GM23338 (cell line): ENCODE measurements around the gene LAT. TPM values are rescaled to one million over a fixed set of nuclear protein-coding genes. Genes with fewer than 3 reads are reported as not detected.

Experiments
- ATAC-seq: fragments of 200-7000 bp; cut with Tn5 transposase; 3 replicates; pipeline ENCODE4 v1.9.1; 2020
- DNase-seq: peaks from one replicate; pipeline ENCODE4 v3.0.0-alpha.2; 2015; ENCODE audit warnings: low spot score
- H2AFZ ChIP-seq: fragments of 200-600 bp; sonication (generic); 2 replicates; pipeline ENCODE4 v1.8.0; 2016; ENCODE audit warnings: antibody characterized with exemption, mild to moderate bottlenecking, moderate library complexity
- H3F3A ChIP-seq: fragments of 200-600 bp; sonication (generic); replicated peaks from 2 replicates; pipeline ENCODE4 v1.8.0; 2017; ENCODE audit warnings: antibody characterized with exemption, mixed run types, low read depth
- H3K27ac ChIP-seq: fragments of 200-600 bp; sonication (generic); 2 replicates; pipeline ENCODE4 v1.6.1; 2016; ENCODE audit warnings: low read depth
- H3K27me3 ChIP-seq: fragments of 200-600 bp; sonication (generic); 2 replicates; pipeline ENCODE4 v1.8.0; 2016; ENCODE audit warnings: mild to moderate bottlenecking, mixed run types, moderate library complexity; ENCODE audit not compliant: insufficient read depth
- H3K36me3 ChIP-seq: fragments of 200-600 bp; sonication (generic); 2 replicates; pipeline ENCODE4 v1.8.0; 2016; ENCODE audit warnings: mild to moderate bottlenecking; ENCODE audit not compliant: insufficient read depth
- H3K4me1 ChIP-seq: fragments of 200-600 bp; sonication (generic); 2 replicates; pipeline ENCODE4 v1.8.0; 2016; ENCODE audit warnings: mild to moderate bottlenecking, moderate library complexity; ENCODE audit not compliant: insufficient read depth
- H3K4me2 ChIP-seq: fragments of 200-600 bp; sonication (generic); 2 replicates; pipeline ENCODE4 v1.7.1; 2017; ENCODE audit warnings: mixed run types
- H3K4me3 ChIP-seq: fragments of 200-600 bp; sonication (generic); 2 replicates; pipeline ENCODE4 v1.6.1; 2016; ENCODE audit warnings: mixed run types
- H3K79me2 ChIP-seq: fragments of 200-600 bp; sonication (generic); replicated peaks from 2 replicates; pipeline ENCODE4 v1.8.0; 2017; ENCODE audit warnings: mild to moderate bottlenecking; ENCODE audit not compliant: insufficient read depth
- H3K9me2 ChIP-seq: fragments of 200-600 bp; sonication (generic); 2 replicates; pipeline ENCODE4 v1.8.0; 2017; ENCODE audit not compliant: insufficient read depth
- H4K20me1 ChIP-seq: fragments of 200-600 bp; sonication (generic); replicated peaks from 2 replicates; pipeline ENCODE4 v1.8.0; 2017; ENCODE audit warnings: mild to moderate bottlenecking; ENCODE audit not compliant: insufficient read depth
- H3K27ac Mint-ChIP-seq: 2 replicates; pipeline ENCODE4 v1.8.0; 2020; ENCODE audit warnings: inconsistent platforms, mild to moderate bottlenecking, moderate library complexity, mixed read lengths
- H3K27me3 Mint-ChIP-seq: 3 replicates; pipeline ENCODE4 v1.8.0; 2022; ENCODE audit warnings: low read depth, mild to moderate bottlenecking, moderate library complexity, mixed read lengths, inconsistent platforms; ENCODE audit not compliant: insufficient read depth, poor library complexity
- H3K36me3 Mint-ChIP-seq: 3 replicates; pipeline ENCODE4 v1.8.0; 2021; ENCODE audit warnings: low read depth, mild to moderate bottlenecking, inconsistent platforms, moderate library complexity, mixed read lengths
- H3K4me1 Mint-ChIP-seq: 3 replicates; pipeline ENCODE4 v1.8.0; 2020; ENCODE audit warnings: mild to moderate bottlenecking, inconsistent platforms, mixed read lengths
- H3K4me3 Mint-ChIP-seq: 3 replicates; pipeline ENCODE4 v1.8.0; 2021; ENCODE audit warnings: moderate library complexity, mild to moderate bottlenecking, inconsistent platforms, mixed read lengths
- H3K9me3 Mint-ChIP-seq: 3 replicates; pipeline ENCODE4 v1.8.0; 2020; ENCODE audit warnings: moderate library complexity, mild to moderate bottlenecking, inconsistent platforms, mixed read lengths
- CREB1 ChIP-seq: fragments of 250-450 bp; sonication (Bioruptor Pico); IDR thresholded peaks from 2 replicates; pipeline ENCODE4 v1.5.0; 2020; ENCODE audit warnings: low read depth, mild to moderate bottlenecking, moderate library complexity
- CTCF ChIP-seq, 2 experiments: fragments of 200-600 bp in 1 of 2; sonication (generic) in 1 of 2; conservative IDR thresholded peaks; 2 replicates each; pipeline versions ENCODE4 v1.5.1 to v1.6.1; 2016 to 2017; ENCODE audit warnings: antibody characterized with exemption in 2 of 2, low read depth in 2 of 2, mild to moderate bottlenecking in 2 of 2, moderate library complexity in 1 of 2
- ETS1 ChIP-seq: IDR thresholded peaks from 2 replicates; pipeline ENCODE4 v1.6.1; 2016; ENCODE audit warnings: antibody characterized with exemption
- EZH2 ChIP-seq: fragments of 200-600 bp; sonication (generic); IDR thresholded peaks from one replicate; pipeline ENCODE4 v1.8.0; 2017; ENCODE audit warnings: antibody characterized with exemption, mild to moderate bottlenecking, low read depth; ENCODE audit not compliant: unreplicated experiment
- EZH2phosphoT487 ChIP-seq: fragments of 200-600 bp; sonication (generic); IDR thresholded peaks from one replicate; pipeline ENCODE4 v1.8.1; 2018; ENCODE audit warnings: antibody characterized with exemption; ENCODE audit not compliant: unreplicated experiment
- NANOG ChIP-seq: IDR thresholded peaks from 2 replicates; pipeline ENCODE4 v1.6.1; 2016; ENCODE audit warnings: antibody characterized with exemption, borderline replicate concordance
- POLR2AphosphoS5 ChIP-seq: IDR thresholded peaks from 2 replicates; pipeline ENCODE4 v1.6.1; 2016; ENCODE audit warnings: antibody characterized with exemption, low read depth
- ZNF114 ChIP-seq: fragments of 250-450 bp; sonication (Bioruptor Pico); IDR thresholded peaks from 2 replicates; pipeline ENCODE4 v1.5.0; 2020; ENCODE audit warnings: mild to moderate bottlenecking, moderate library complexity
- ZNF331 ChIP-seq: fragments of 250-450 bp; sonication (Bioruptor Pico); IDR thresholded peaks from 2 replicates; pipeline ENCODE4 v1.5.0; 2020; ENCODE audit warnings: low read depth, mild to moderate bottlenecking, moderate library complexity
- ZNF462 ChIP-seq: fragments of 250-450 bp; sonication (Bioruptor Pico); IDR thresholded peaks from 2 replicates; pipeline ENCODE4 v1.5.0; 2020; ENCODE audit warnings: mild to moderate bottlenecking, moderate library complexity
- polyA plus RNA-seq: library from polyadenylated mRNA; unstranded; fragments of >200 nt; fragmentation: Nextera tagmentation; extraction: Ambion mirVana; gene quantifications from 2 replicates; pipeline ENCODE4 v1.2.1, GENCODE V29; 2016
- total RNA-seq: library from RNA; depleted of rRNA; stranded (reverse); fragments of >200 nt; shearing (Covaris generic); gene quantifications from 2 replicates; pipeline ENCODE4 v1.2.3, GENCODE V29; 2014

Gene LAT
- total and polyA plus RNA-seq, 2 experiments from 2014 or later = 2.2 to 2.4 TPM

- no peaks in the 10 kb centered on the region; the same call in 1 of the 2 replicates for H4K20me1 ChIP-seq
- DNase-seq = peak; percentile 42
- TF ChIP-seq EZH2 (no peak), ZNF462 (CRISPR knock-in tag) (no peak), ETS1 (no peak), POLR2AphosphoS5 (no peak), NANOG (no peak), CTCF (conservative IDR thresholded peaks at IDR 0.05; ENCODE audit: low read depth in 2 of 2) (no peak), CREB1 (CRISPR knock-in tag) (no peak), ZNF114 (no peak), EZH2phosphoT487 (no peak), ZNF331 (CRISPR knock-in tag) (no peak)
- H3K27ac Mint-ChIP-seq = peak overlapping the region; percentile 93
- peaks cover 15% of the 10 kb centered on the region for H3K27me3 Mint-ChIP-seq
- no peaks in the 10 kb centered on the region for H3K9me2 ChIP-seq
- peak overlapping the region; percentile 95 for H3K4me2 ChIP-seq
- peak; percentile 46 for ATAC-seq
- H3K79me2 ChIP-seq = peaks cover 31% of the 10 kb centered on the region
- no peaks in the 10 kb centered on the region for H3K9me3 Mint-ChIP-seq
- peak overlapping the region; percentile 79 for H3K4me3 ChIP-seq
- peaks cover 40% of the 10 kb centered on the region for H3K36me3 ChIP-seq
- no peak overlapping the region for H2AFZ ChIP-seq
- H3K4me3 Mint-ChIP-seq = peak overlapping the region; percentile 97
- H3K36me3 Mint-ChIP-seq = peaks cover 52% of the 10 kb centered on the region
- H3K4me1 Mint-ChIP-seq = peaks cover 10% of the 10 kb centered on the region; the same call in 2 of the 3 replicates
- no peaks in the 10 kb centered on the region for H3K27me3 ChIP-seq
- peaks cover 4% of the 10 kb centered on the region; the same call in 1 of the 2 replicates for H3K4me1 ChIP-seq
- H3F3A ChIP-seq = no peaks in the 10 kb centered on the region; the same call in 1 of the 2 replicates
- no peak overlapping the region for H3K27ac ChIP-seq
Measured at GRCh38 chr16:28951410-28951943, 33.4 kb upstream of the LAT start.
